HCT116 (cell line): Measurements from ENCODE around the gene FXYD6.

Source experiments
- POLR2AphosphoS5 ChIP-seq: IDR thresholded peaks from 2 replicates; pipeline ENCODE4 v1.6.1; 2011; ENCODE audit warnings: mild to moderate bottlenecking, low read depth, low read length, moderate library complexity
- ZNF274 ChIP-seq: fragments of 200-500 bp; sonication (Bioruptor generic); IDR thresholded peaks from 2 replicates; pipeline ENCODE4 v1.6.1; 2014; ENCODE audit warnings: mild to moderate bottlenecking, low read depth, low read length, inconsistent platforms

DNA sequence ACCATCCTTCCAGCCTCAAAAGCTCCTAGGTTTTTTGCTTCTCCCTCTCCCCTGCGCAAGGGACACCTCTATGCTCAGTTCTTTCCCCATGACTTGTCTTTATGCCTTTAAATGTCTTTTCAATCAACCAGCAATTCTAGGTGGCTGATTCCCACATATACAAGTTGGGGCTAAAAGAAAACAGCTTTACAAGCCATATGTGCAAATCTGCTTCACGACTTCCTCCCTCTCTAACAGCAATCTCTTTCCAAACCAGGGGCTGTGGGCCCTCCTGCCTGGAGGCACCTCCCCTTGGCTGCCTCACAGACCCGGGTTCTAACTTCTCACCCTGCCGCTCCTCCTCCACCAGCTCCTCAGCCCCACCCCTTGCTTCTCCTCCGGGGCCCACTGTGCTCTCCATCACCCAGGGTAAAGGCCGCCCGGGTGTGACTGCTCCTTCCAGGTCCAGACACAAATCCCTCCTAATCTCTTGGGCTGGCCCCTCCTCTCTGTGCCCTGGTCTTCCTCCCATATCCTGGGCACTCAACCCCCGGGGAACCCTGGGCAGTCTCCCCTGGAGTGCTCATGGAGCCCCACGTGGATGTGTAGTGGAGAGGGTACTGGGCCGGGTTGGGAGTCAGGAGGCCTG, 38.6 kb upstream of the FXYD6 start:
- TF ChIP-seq POLR2AphosphoS5 = no peak
- no peak for TF ChIP-seq ZNF274
